ENCODE data around the gene MEF2C. TPM values are rescaled to one million over a fixed set of nuclear protein-coding genes. Genes with fewer than 3 reads are reported as not detected.

Gene MEF2C
- total RNA-seq, 8 experiments from 2014 or later: 2.0 to 143 (median 21.7) TPM

DNA sequence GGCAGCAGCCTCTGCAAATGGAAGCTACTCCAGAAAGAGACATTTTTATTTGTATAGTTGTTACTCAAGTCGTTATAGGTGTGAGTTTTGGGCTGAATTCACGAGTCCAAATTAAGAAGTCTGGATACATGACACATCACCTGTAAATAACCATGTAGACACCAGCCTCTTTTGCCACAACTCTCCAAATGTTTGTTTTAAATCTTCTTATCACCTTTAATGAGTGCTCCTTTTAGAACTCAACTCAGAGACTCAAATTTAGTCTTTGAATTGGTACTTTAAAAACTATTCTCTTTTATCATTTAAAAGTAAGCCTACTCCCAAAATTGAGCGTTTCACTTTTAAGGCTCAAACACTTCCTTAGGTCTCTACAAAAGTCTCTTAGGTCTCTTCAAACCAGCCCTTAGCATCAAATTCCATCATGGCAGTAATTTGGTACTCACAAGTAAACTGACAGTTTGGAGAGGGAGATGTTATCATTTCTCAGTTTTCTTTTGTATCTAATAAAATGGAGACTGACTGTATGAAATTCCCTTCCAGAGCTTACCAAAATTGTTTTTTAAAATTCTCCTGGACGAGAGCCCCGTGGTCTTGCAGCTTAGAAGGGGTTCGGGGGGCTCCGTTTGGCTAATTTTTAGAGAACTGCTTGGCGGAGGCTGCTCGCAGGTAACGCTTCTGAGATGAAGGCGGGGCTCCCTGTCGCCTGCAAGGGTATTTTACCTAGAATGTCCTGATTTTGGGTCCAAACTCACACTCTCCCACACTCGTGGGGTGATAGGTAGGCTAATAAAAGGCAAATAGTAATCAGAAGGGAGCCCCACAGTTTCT is 194.6 kb downstream of the MEF2C start:
- Histone ChIP-seq H3K27ac (no peak overlapping the region), H3K4me3 (no peak overlapping the region), H3K4me1 (replicated peaks in 1 of 2) (peaks cover 13 to 17% of the 10 kb centered on the region in 2 donors)
- WGBS, 10 experiments: 3 to 48% (median 26%) methylated on average over 2 to 13 of the region's 13 CpGs
- in situ Hi-C loops (cut with MboI; ENCODE audit: low pct_unique_long_range_greater_than_20kb in 2 of 9, low sequenced_read_pairs in 9 of 9, unreplicated experiment in 9 of 9): loop anchor here (5.0 to 25.0 kb wide), 5 partner anchors 546 to 1276 kb away; partner anchors contain the start of gene CCNH (in 4 of the 9)
- ATAC-seq (replicated peaks in 6 of 8): no peak

DNA sequence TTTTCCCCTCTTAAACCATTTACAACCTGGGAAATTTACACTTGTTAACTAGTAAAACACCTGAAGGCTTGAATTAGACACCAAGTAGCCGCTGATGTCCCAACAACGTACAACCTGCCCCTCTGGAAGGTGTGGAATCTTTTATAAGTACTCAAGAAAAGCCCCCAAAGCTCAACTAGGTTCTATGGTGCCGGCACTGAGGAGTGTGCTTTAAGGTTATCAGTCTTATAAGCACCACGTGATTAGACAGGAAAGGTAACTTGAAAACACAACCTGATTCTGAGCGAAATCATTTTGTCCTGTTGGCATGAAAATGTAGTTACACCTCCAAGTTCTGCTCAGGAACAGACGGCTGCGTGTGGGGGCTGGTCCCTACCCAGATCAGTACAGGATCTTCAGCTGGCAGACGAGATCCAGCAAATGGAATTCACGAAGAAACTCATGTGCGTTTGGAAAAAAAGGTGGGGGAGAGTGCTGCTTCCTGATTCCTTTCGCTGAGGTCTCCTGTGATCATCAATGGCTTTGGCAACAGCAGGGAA is 195.5 kb downstream of the MEF2C start:
- WGBS, 10 experiments: 7 to 40% (median 21%) methylated on average over 1 to 10 of the region's 11 CpGs
- in situ Hi-C loops (cut with MboI; ENCODE audit: low pct_unique_long_range_greater_than_20kb in 2 of 9, low sequenced_read_pairs in 9 of 9, unreplicated experiment in 9 of 9): loop anchor here (5.0 to 25.0 kb wide), 5 partner anchors 545 to 1275 kb away; partner anchors contain the start of gene CCNH (in 4 of the 9)

DNA sequence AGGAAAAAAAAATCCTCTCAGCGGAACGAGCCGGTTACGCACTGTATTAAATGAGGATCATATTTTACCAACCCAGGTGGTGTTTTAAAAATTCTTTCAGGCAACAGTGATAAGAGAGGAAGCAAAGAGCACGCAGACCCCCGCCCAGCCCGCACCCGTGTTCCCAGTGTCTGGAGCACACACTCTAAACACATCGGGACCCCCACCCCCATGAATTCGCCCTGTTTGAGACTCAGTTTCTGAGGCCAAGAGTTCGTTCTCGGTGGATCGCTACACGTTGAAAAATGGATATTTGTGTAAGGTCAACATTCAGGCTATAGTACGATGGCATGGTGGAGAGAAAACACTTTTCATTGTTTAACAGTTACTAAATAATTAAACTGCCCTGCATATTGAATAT is 196.3 kb downstream of the MEF2C start:
- no peak overlapping the region for H3K4me3 ChIP-seq
- no peak overlapping the region for H3K27ac ChIP-seq
- peaks cover 15 to 17% of the 10 kb centered on the region in 2 donors for H3K4me1 ChIP-seq (replicated peaks in 1 of 2)
- in situ Hi-C loops (cut with MboI; ENCODE audit: low pct_unique_long_range_greater_than_20kb in 2 of 9, low sequenced_read_pairs in 9 of 9, unreplicated experiment in 9 of 9): loop anchor here (5.0 to 25.0 kb wide), 5 partner anchors 544 to 1274 kb away; partner anchors contain the start of gene CCNH (in 4 of the 9)
- no peak for ATAC-seq (replicated peaks in 6 of 8)
- WGBS, 10 experiments: 0 to 83% (median 35%) methylated on average over 1 to 15 of the region's 15 CpGs

More for the DNA sequence above, 195.5 kb downstream of the MEF2C start:
- no peak overlapping the region for H3K27ac ChIP-seq
- H3K4me3 ChIP-seq: no peak overlapping the region
- H3K4me1 ChIP-seq (replicated peaks in 1 of 2): peaks cover 15 to 17% of the 10 kb centered on the region in 2 donors
- no peak for ATAC-seq (replicated peaks in 6 of 8)

DNA sequence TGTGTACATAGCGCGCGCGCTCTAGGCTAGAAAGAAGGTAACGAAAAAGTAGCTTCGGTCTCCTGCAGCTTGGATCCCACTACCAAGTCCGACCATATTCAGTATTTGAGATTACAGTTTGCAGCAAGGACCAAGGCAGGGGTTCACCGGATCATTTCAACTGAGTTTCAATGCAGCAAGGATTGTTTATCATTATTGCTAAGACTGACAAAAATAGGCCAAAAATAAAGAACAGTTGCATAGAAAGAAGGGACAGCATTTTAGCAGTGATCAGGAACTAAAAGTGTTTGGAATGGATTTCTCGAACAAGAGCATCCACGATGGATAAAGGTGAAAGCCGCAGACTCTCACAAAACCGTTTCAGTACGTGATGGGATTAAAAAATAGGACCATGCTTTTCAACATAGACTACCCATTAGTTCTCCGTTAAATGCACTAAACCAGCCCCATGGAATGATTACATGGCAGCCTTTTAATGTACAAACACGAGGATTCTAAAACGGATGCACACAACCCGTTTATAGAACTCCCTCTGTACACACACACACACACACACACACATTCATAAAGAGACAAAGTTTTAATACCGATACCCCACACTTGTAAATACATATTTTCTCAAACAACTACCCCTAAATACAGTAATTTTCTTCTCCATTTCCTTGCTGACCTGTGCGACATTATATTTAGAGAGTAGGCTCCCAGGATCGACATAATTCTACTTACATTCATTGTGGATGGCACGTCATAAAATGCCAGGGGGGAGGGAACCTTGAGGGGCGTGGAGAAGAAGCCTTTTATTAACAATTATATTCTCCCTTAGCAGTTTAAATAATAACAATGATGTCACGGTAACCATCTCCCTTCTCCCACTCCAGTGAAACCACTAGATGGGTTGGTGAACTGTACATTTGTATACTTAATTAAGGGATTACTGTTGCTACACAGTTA is 197.1 kb downstream of the MEF2C start:
- in situ Hi-C loops (cut with MboI; ENCODE audit: low pct_unique_long_range_greater_than_20kb in 2 of 9, low sequenced_read_pairs in 9 of 9, unreplicated experiment in 9 of 9): loop anchor here (5.0 to 25.0 kb wide), 5 partner anchors 544 to 1274 kb away; partner anchors contain the start of gene CCNH (in 4 of the 9)
- Histone ChIP-seq H3K27ac (no peak overlapping the region), H3K4me1 (replicated peaks in 1 of 2) (peaks cover 15 to 17% of the 10 kb centered on the region in 2 donors), H3K4me3 (peak overlapping the region in 3 of 5 donors; percentile 29 to 37 (median 31))
- 0 to 27% (median 18%) methylated on average over 5 to 19 of the region's 23 CpGs for WGBS, 10 experiments
- no peak for ATAC-seq (replicated peaks in 6 of 8)

DNA sequence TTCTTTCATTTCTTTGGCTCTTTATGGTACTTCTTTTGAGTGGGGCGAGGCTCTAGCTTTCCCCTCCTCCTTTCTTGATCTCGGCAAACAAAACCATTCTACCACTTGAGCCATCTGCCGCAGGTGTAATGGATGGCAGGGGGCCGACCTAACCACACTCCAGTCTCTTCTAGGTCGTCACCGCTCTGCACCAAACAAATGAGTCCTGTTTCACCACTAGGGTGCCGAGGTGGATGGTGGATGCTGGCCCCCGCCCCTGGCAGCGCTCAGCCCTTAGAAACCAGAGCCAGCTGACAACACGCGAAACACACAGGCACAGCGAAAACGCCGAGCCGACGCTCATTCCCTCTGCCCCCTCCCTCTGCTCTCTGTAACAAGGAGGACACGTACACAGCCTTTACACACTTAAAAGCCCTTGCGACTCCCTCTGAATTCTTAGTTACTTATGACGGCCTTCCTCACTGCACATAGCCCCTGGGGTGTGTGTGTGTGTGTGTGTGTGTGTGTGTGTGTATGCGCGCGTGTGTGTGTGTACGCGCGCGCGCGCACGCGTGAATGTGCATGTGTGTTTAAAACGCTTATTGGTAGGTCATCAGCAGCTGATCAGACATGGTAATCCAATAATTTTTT is 199.4 kb downstream of the MEF2C start:
- no peak overlapping the region for H3K27ac ChIP-seq
- in situ Hi-C loops (cut with MboI; ENCODE audit: low pct_unique_long_range_greater_than_20kb in 2 of 9, low sequenced_read_pairs in 9 of 9, unreplicated experiment in 9 of 9): loop anchor here (10.0 to 25.0 kb wide), 4 partner anchors 546 to 1271 kb away; partner anchors contain the start of gene CCNH (in 4 of the 9)
- peak overlapping the region; percentile 17 to 37 (median 31) for H3K4me3 ChIP-seq
- peak in 7 of 8 experiments; percentile 46 to 80 (median 75) for ATAC-seq (replicated peaks in 6 of 8)
- 0 to 20% (median 2%) methylated on average over 2 to 23 of the region's 31 CpGs; no CpG with 5 or more reads in 2 of the 10 experiments for WGBS, 10 experiments
- peaks cover 0 to 9% of the 10 kb centered on the region in 2 donors for H3K4me1 ChIP-seq (replicated peaks in 1 of 2)

DNA sequence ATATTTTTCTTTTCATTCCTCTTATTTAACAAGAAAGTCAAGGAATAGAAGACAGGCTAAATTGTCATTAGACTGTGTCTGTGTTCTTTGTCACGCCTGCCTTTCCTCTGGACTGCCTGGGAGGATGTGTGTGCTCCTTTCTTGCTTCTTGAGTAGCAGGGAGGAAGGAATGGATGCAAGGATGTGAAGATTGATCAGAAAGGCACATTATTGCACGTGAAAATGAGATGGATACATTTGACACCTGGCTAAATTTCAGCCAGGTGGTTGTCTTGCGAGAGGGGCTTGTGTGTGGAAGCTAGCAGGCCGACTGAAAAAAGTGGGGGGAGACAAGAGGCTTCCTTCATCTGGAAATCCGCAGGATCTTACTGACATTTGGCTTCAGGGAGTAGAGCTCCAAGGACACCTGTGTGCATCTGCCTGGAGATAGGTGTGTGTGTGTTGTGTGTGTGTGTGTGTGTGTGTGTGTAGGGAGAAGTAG is 200.1 kb downstream of the MEF2C start:
- Histone ChIP-seq H3K4me1 (replicated peaks in 1 of 2) (peaks cover 0 to 9% of the 10 kb centered on the region in 2 donors), H3K27ac (no peak overlapping the region), H3K4me3 (peak overlapping the region in 3 of 5 donors; percentile 29 to 37 (median 31))
- 13 to 60% (median 36%) methylated on average over 1 to 5 of the region's 5 CpGs; no CpG with 5 or more reads in 1 of the 10 experiments for WGBS, 10 experiments
- in situ Hi-C loops (cut with MboI; ENCODE audit: low pct_unique_long_range_greater_than_20kb in 2 of 9, low sequenced_read_pairs in 9 of 9, unreplicated experiment in 9 of 9): loop anchor here (10.0 to 25.0 kb wide), 4 partner anchors 546 to 1271 kb away; partner anchors contain the start of gene CCNH (in 4 of the 9)
- ATAC-seq (replicated peaks in 6 of 8): no peak

DNA sequence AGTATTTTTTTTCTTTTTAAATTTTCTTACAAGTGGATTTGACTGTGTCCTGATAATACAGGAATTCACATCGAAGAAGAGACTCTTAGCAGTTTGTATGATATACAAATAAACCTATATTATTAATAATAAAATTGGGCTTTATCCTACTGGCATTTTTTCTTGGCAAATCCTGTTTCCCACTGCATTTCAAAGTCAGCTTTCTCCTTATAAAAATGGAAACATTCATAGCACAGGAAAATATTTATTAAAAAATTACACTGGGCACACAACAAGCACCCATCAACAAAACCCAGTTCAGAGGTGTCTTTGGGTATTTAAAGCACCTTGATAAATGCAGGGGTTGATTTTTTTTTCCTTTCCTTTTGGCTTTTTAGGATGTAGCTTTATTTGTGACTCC is 200.9 kb downstream of the MEF2C start:
- Histone ChIP-seq H3K4me1 (replicated peaks in 1 of 2) (peaks cover 0 to 9% of the 10 kb centered on the region in 2 donors), H3K27ac (no peak overlapping the region), H3K4me3 (peak overlapping the region in 1 of 5 donors; percentile 29)
- in situ Hi-C loops (cut with MboI; ENCODE audit: low pct_unique_long_range_greater_than_20kb in 2 of 9, low sequenced_read_pairs in 9 of 9, unreplicated experiment in 9 of 9): loop anchor here (10.0 to 25.0 kb wide), 4 partner anchors 545 to 1270 kb away; partner anchors contain the start of gene CCNH (in 4 of the 9)
- no peak for ATAC-seq (replicated peaks in 6 of 8)
- 0 to 60% (median 0%) methylated on average over 1 of the region's 1 CpG; no CpG with 5 or more reads in 3 of the 10 experiments for WGBS, 10 experiments

DNA sequence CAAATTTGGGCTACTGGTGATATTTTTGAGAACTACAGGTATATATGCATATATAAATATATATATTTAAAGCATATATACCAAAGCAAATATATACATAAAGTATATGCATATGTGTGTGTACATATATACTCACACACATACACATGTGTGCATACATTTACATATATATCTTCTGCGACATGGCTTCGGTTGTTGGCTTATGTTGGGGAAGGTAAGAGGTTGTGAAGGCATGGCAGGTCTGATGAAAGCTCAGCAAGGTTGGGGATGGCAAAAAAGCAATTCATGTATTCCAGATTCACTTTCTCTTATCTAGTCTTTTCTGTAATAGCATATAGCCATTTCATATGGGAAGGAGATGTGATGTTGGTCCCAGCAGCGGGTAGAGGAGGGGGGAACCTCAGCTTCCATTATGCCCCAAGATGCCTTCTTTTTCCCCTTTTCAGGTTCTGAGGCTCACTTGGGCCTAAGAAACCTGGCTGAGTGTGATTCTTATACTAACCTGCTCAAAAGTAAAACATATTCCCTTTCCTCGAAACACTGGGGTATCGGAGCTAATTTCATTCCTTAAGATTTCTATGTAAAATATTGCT is 201.7 kb downstream of the MEF2C start:
- ATAC-seq (replicated peaks in 6 of 8): no peak
- in situ Hi-C loops (cut with MboI; ENCODE audit: low pct_unique_long_range_greater_than_20kb in 2 of 9, low sequenced_read_pairs in 9 of 9, unreplicated experiment in 9 of 9): loop anchor here (10.0 to 25.0 kb wide), 4 partner anchors 544 to 1269 kb away; partner anchors contain the start of gene CCNH (in 4 of the 9)
- WGBS, 10 experiments: 31 to 90% (median 69%) methylated on average over 2 to 4 of the region's 5 CpGs; no CpG with 5 or more reads in 4 of the 10 experiments
- Histone ChIP-seq H3K4me1 (replicated peaks in 1 of 2) (peaks cover 0 to 9% of the 10 kb centered on the region in 2 donors), H3K4me3 (peak overlapping the region in 3 of 5 donors; percentile 76 to 97 (median 96)), H3K27ac (no peak overlapping the region)

DNA sequence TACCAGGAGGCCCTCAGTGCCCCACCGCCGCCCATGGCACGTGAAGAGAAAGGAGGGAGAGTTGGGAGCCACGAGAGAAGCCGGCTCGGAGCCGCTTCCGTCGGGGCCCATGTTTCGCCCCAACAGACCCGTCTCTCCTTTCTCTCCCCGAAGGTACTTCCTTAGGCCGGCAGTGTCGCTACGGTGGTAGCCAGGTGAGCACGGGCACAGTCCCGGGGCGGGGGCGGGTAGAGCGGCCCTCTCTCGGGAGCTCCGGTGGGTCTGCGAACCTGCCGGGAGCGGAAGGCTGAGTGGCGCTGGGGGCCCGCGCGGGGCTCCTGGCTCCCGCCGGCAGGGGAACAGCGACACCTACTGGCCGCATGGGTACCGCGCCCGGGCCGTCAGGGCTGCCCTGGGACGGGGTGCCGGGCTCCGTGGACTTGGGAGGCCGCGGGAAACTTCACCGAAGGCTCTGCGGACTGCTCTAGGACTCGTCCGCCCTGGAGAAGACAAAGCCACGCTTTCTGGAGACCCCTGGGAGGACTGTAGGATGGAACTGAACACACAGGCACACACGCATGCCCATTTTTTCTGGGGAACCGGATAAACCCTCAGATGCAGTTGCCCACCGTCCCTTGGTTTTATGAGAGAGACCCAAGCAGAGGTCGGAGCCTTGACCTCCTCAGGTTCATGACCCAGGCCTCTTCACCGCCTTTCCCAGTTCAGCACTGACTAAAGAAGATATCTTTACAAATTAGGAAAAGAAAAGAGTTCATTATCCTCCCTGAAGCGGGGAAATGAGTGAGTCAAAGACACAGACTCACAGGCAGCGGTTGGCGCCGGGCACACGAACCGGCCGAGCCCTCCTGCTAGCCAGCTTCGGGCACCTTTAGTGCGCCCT is 202.5 kb downstream of the MEF2C start:
- Histone ChIP-seq H3K4me1 (replicated peaks in 1 of 2) (peaks cover 0 to 9% of the 10 kb centered on the region in 2 donors), H3K27ac (peak overlapping the region; percentile 8 to 66), H3K4me3 (peak overlapping the region; percentile 41 to 97 (median 91))
- ATAC-seq (replicated peaks in 6 of 8): peak; percentile 59 to 89 (median 68)
- in situ Hi-C loops (cut with MboI; ENCODE audit: low pct_unique_long_range_greater_than_20kb in 2 of 9, low sequenced_read_pairs in 9 of 9, unreplicated experiment in 9 of 9): loop anchor here (10.0 to 25.0 kb wide), 4 partner anchors 543 to 1268 kb away; partner anchors contain the start of gene CCNH (in 4 of the 9)
- WGBS, 10 experiments: 5 to 53% (median 16%) methylated on average over 2 to 24 of the region's 61 CpGs; no CpG with 5 or more reads in 1 of the 10 experiments

DNA sequence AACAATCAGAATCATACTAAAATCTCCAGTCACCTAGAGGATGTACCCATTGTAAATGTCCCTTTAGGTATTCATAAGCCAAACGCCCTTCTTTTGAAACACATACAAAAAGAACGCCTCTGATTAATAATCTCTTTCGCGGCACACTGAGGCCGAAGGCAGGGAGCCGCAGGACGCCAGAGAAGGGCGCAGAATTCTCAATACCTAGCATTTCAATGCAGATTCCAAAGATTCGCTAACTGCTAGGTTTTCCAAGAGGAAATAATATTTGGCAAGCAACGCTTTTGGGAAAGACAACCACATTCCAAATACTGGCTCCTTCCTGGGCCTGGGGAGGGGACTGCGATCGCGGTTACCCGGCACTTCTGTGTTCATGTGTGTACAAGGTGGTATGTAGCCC is 203.3 kb downstream of the MEF2C start:
- Histone ChIP-seq H3K4me1 (replicated peaks in 1 of 2) (peaks cover 0 to 6% of the 10 kb centered on the region in 2 donors), H3K27ac (peak overlapping the region in 1 of 2 donors; percentile 66), H3K4me3 (peak overlapping the region; percentile 41 to 97 (median 91))
- ATAC-seq (replicated peaks in 6 of 8): no peak
- 0 to 72% (median 19%) methylated on average over 1 to 14 of the region's 14 CpGs; no CpG with 5 or more reads in 1 of the 10 experiments for WGBS, 10 experiments
- in situ Hi-C loops (cut with MboI; ENCODE audit: low pct_unique_long_range_greater_than_20kb in 2 of 9, low sequenced_read_pairs in 9 of 9, unreplicated experiment in 9 of 9): loop anchor here (10.0 to 25.0 kb wide), 5 partner anchors 535 to 1267 kb away; partner anchors contain the start of gene CCNH (in 4 of the 9)
